Measurements from ENCODE around the gene LBX2. TPM values are rescaled to one million over a fixed set of nuclear protein-coding genes. Genes with fewer than 3 reads are reported as not detected.

The LBX2 gene
- total and polyA plus RNA-seq, 9 of the 15 experiments (the other 6 are each of a cell fraction or from before 2014, with no cell fraction given) = 0.39 to 6.2 (median 1.8) TPM; not detected in 1

- no peak for TF ChIP-seq ZNF395 (CRISPR knock-in tag; IDR thresholded peaks at IDR 0.05)
- TF ChIP-seq PBX2 (CRISPR knock-in tag; IDR thresholded peaks at IDR 0.05; ENCODE audit: low read depth) = no peak
- TF ChIP-seq PBX2 (tag; conservative IDR thresholded peaks at IDR 0.05; ENCODE audit: low read depth) = no peak
- TF ChIP-seq ADNP (tag; IDR thresholded peaks at IDR 0.05) = no peak
- no peak for TF ChIP-seq ZC3H8 (IDR thresholded peaks at IDR 0.05)
- TF ChIP-seq CEBPG (CRISPR knock-in tag; IDR thresholded peaks at IDR 0.05) = no peak
- TF ChIP-seq CEBPG (tag; conservative IDR thresholded peaks at IDR 0.05 in 1 of 2, IDR thresholded peaks at IDR 0.05 in 1 of 2) = no peak
- TF ChIP-seq TCF15 (CRISPR knock-in tag; IDR thresholded peaks at IDR 0.05) = no peak
- no peak for TF ChIP-seq HMGXB4 (CRISPR knock-in tag; IDR thresholded peaks at IDR 0.05)
- peak; percentile 75 for TF ChIP-seq CREB1 (IDR thresholded peaks at IDR 0.05)
- peak; percentile 81 for TF ChIP-seq CREB1 (CRISPR knock-in tag; IDR thresholded peaks at IDR 0.05)
- no peak; the same call in 1 of the 2 replicates for TF ChIP-seq TOE1 (IDR thresholded peaks at IDR 0.05; ENCODE audit: borderline replicate concordance)
- TF ChIP-seq TOE1 (CRISPR knock-in tag; IDR thresholded peaks at IDR 0.05; ENCODE audit: borderline replicate concordance, low read depth) = no peak
- peak; percentile 67; the same call in 1 of the 2 replicates for TF ChIP-seq MEF2D (tag; conservative IDR thresholded peaks at IDR 0.05; ENCODE audit: low read depth)
- TF ChIP-seq POLR2G (IDR thresholded peaks at IDR 0.05; ENCODE audit: low read depth, low read length) = peak; percentile 94
- TF ChIP-seq CREB3 (tag; conservative IDR thresholded peaks at IDR 0.05; ENCODE audit: low read depth) = peak; percentile 66; the same call in 1 of the 2 replicates
- TF ChIP-seq TAF9B (IDR thresholded peaks at IDR 0.05; ENCODE audit: partially characterized antibody) = peak; percentile 82
Measured at GRCh38 chr2:74472086-74472944, 27.1 kb downstream of the LBX2 start, which contains the start of gene MRPL53 (continued).

Data from K562 (cell line).